H9 (cell line): ENCODE data around the gene MRTFB. TPM values are rescaled to one million over a fixed set of nuclear protein-coding genes. Genes with fewer than 3 reads are reported as not detected.

ENCODE experiments used
- DNase-seq: peaks from one replicate; pipeline ENCODE4 v3.0.0-alpha.2; 2017
- H2AFZ ChIP-seq: one replicate; pipeline ENCODE4 v1.6.1; 2013; ENCODE audit warnings: mild to moderate bottlenecking, low read length, control low read depth, moderate library complexity
- H2AK5ac ChIP-seq: 2 replicates; pipeline ENCODE4 v1.6.1; 2013; ENCODE audit warnings: low read length, control low read depth, mixed read lengths; ENCODE audit not compliant: insufficient read length
- H2BK120ac ChIP-seq: one replicate; pipeline ENCODE4 v1.6.1; 2013; ENCODE audit warnings: low read depth, mild to moderate bottlenecking, low read length, control low read depth, inconsistent platforms; ENCODE audit not compliant: poor library complexity, severe bottlenecking
- H2BK12ac ChIP-seq: 2 replicates; pipeline ENCODE4 v1.6.1; 2013; ENCODE audit warnings: low read length, control low read depth, mixed read lengths, low read depth; ENCODE audit not compliant: insufficient read length
- H2BK15ac ChIP-seq: 2 replicates; pipeline ENCODE4 v1.6.1; 2013; ENCODE audit warnings: low read depth, low read length, control low read depth
- H2BK20ac ChIP-seq: one replicate; pipeline ENCODE4 v1.6.1; 2013; ENCODE audit warnings: low read depth, mild to moderate bottlenecking, low read length, control low read depth, inconsistent platforms; ENCODE audit not compliant: poor library complexity, severe bottlenecking
- H2BK5ac ChIP-seq: 2 replicates; pipeline ENCODE4 v1.6.1; 2013; ENCODE audit warnings: low read length, control low read depth, mixed read lengths; ENCODE audit not compliant: insufficient read length
- H3K14ac ChIP-seq: 2 replicates; pipeline ENCODE4 v1.6.1; 2013; ENCODE audit warnings: low read length, control low read depth; ENCODE audit not compliant: insufficient read depth
- H3K18ac ChIP-seq: 2 replicates; pipeline ENCODE4 v1.6.1; 2013; ENCODE audit warnings: low read depth, mild to moderate bottlenecking, mixed read lengths, low read length, control low read depth; ENCODE audit not compliant: insufficient read length
- H3K23ac ChIP-seq: 2 replicates; pipeline ENCODE4 v1.6.1; 2013; ENCODE audit warnings: low read length, control low read depth, mixed read lengths, low read depth; ENCODE audit not compliant: insufficient read length
- H3K23me2 ChIP-seq: 2 replicates; pipeline ENCODE4 v1.6.1; 2013; ENCODE audit warnings: low read depth, mild to moderate bottlenecking, mixed read lengths, low read length, control low read depth; ENCODE audit not compliant: insufficient read length, poor library complexity, severe bottlenecking
- H3K27ac ChIP-seq: 2 replicates; pipeline ENCODE4 v1.5.1; 2013; ENCODE audit warnings: low read length, control low read depth, mixed read lengths, low read depth; ENCODE audit not compliant: insufficient read length
- H3K27me3 ChIP-seq: 2 replicates; pipeline ENCODE4 v1.6.1; 2013; ENCODE audit warnings: low read length, control low read depth, inconsistent platforms; ENCODE audit not compliant: insufficient read depth
- H3K4ac ChIP-seq: 2 replicates; pipeline ENCODE4 v1.6.1; 2013; ENCODE audit warnings: low read depth, mild to moderate bottlenecking, control low read depth, inconsistent platforms, low read length, moderate library complexity
- H3K4me1 ChIP-seq: 2 replicates; pipeline ENCODE4 v1.6.1; 2013; ENCODE audit warnings: low read length, control low read depth, inconsistent platforms; ENCODE audit not compliant: insufficient read depth
- H3K4me2 ChIP-seq: 2 replicates; pipeline ENCODE4 v1.6.1; 2013; ENCODE audit warnings: low read length, control low read depth, mixed read lengths; ENCODE audit not compliant: insufficient read length, insufficient read depth
- H3K56ac ChIP-seq: 2 replicates; pipeline ENCODE4 v1.6.1; 2013; ENCODE audit warnings: low read depth, mild to moderate bottlenecking, mixed read lengths, low read length, control low read depth; ENCODE audit not compliant: insufficient read length
- H3K79me1 ChIP-seq: 2 replicates; pipeline ENCODE4 v1.6.1; 2013; ENCODE audit warnings: low read depth, mild to moderate bottlenecking, moderate library complexity, low read length, control low read depth, inconsistent platforms; ENCODE audit not compliant: insufficient read depth, poor library complexity, severe bottlenecking
- H3K79me2 ChIP-seq: 2 replicates; pipeline ENCODE4 v1.6.1; 2013; ENCODE audit warnings: low read length, control low read depth, inconsistent platforms; ENCODE audit not compliant: insufficient read depth
- H3K9ac ChIP-seq: 2 replicates; pipeline ENCODE4 v1.6.1; 2013; ENCODE audit warnings: low read length, control low read depth, mixed read lengths; ENCODE audit not compliant: insufficient read length; ENCODE audit errors: extremely low read depth
- H3K9me3 ChIP-seq: one replicate; pipeline ENCODE4 v1.6.1; 2013; ENCODE audit warnings: low read depth, low read length, inconsistent platforms; ENCODE audit not compliant: control insufficient read depth
- H3T11ph ChIP-seq: one replicate; pipeline ENCODE4 v1.6.1; 2013; ENCODE audit warnings: mild to moderate bottlenecking, low read length, control low read depth, inconsistent platforms
- H4K20me1 ChIP-seq: one replicate; pipeline ENCODE4 v1.6.1; 2013; ENCODE audit not compliant: control insufficient read depth, insufficient read length, insufficient read depth
- H4K5ac ChIP-seq: 2 replicates; pipeline ENCODE4 v1.6.1; 2013; ENCODE audit warnings: low read depth, mild to moderate bottlenecking, mixed read lengths, low read length, control low read depth; ENCODE audit not compliant: insufficient read length
- H4K8ac ChIP-seq: replicated peaks from 2 replicates; pipeline ENCODE4 v1.6.1; 2013; ENCODE audit warnings: low read length, control low read depth, mixed read lengths, low read depth; ENCODE audit not compliant: insufficient read length
- H4K91ac ChIP-seq: 2 replicates; pipeline ENCODE4 v1.6.1; 2013; ENCODE audit warnings: low read depth, mild to moderate bottlenecking, moderate library complexity, mixed read lengths, low read length, control low read depth; ENCODE audit not compliant: insufficient read length
- H3K27ac Mint-ChIP-seq, 3 experiments: 2 replicates in 2 of 3; 3 replicates in 1 of 3; pipeline ENCODE4 v1.8.0; 2020 to 2021; ENCODE audit warnings: mixed read lengths in 3 of 3, mild to moderate bottlenecking in 1 of 3, moderate library complexity in 1 of 3
- H3K27me3 Mint-ChIP-seq: 2 replicates; pipeline ENCODE4 v1.8.0; 2021; ENCODE audit warnings: low read depth, mild to moderate bottlenecking, moderate library complexity, mixed read lengths
- H3K36me3 Mint-ChIP-seq, 3 experiments: 2 replicates in 2 of 3; 3 replicates in 1 of 3; pipeline ENCODE4 v1.8.0; 2020 to 2021; ENCODE audit warnings: low read depth in 3 of 3, mixed read lengths in 3 of 3; ENCODE audit not compliant: insufficient read depth in 1 of 3
- H3K4me1 Mint-ChIP-seq, 2 experiments: 2 replicates each; pipeline ENCODE4 v1.8.0; 2020; ENCODE audit warnings: mixed read lengths in 2 of 2
- H3K4me3 Mint-ChIP-seq, 2 experiments: 2 replicates in 1 of 2; 3 replicates in 1 of 2; pipeline ENCODE4 v1.8.0; 2020 to 2021; ENCODE audit warnings: mild to moderate bottlenecking in 2 of 2, mixed read lengths in 2 of 2, moderate library complexity in 1 of 2
- H3K9me3 Mint-ChIP-seq, 2 experiments: 2 replicates in 1 of 2; 3 replicates in 1 of 2; pipeline ENCODE4 v1.8.0; 2020; ENCODE audit warnings: mild to moderate bottlenecking in 2 of 2, mixed read lengths in 2 of 2, moderate library complexity in 1 of 2
- WGBS: extraction: QIAGEN DNeasy Blood & Tissue Kit; methylation state at CpG from one replicate; pipeline ENCODE4 v1.1.7; 2013; ENCODE audit warnings: missing lambda C conversion rate, low lambda C conversion rate, mixed read lengths; ENCODE audit not compliant: insufficient read length; ENCODE audit errors: extremely low coverage; 5-methylcytosine and 5-hydroxymethylcytosine counted together
- total RNA-seq: library from RNA; stranded (reverse); gene quantifications from 2 replicates; pipeline ENCODE4 v1.2.1, GENCODE V29; 2021
- TF ChIP-seq, protein P1 (sequence below): fragments of 200-600 bp; sonication (generic); conservative IDR thresholded peaks from 3 replicates; pipeline ENCODE4 v1.8.0; 2021; ENCODE audit warnings: antibody characterized with exemption, mild to moderate bottlenecking

Gene MRTFB
- total RNA-seq, 1 experiment from 2014 or later = 29.9 TPM

DNA sequence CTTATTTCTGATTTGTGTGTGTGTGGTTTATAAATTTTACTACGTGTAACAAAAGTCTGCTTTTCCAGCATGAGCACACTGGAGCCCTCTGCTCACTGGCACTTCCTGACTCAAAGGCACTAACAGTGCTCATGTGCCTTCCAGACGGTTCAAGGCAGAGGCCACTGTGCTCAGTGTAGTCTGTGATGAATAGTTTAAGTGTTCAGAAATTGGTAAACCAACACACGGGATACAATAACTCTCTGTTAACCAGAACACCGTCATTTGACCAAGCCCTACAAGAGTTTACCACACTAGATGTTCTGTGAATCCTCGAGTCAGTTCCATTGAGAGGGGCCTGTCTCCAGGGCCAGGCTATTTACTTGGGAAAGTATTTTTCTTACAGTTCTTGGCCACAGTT is 191.9 kb downstream of the MRTFB start:
- no peak overlapping the region for H3K56ac ChIP-seq
- DNase-seq = no peak
- WGBS = no CpG with 5 or more reads among the region's 5 CpGs
- H3K4me2 ChIP-seq = no peak overlapping the region
- no peak overlapping the region for H2BK120ac ChIP-seq
- no peak overlapping the region for H3K23ac ChIP-seq
- no peak overlapping the region for H2BK12ac ChIP-seq
- no peak overlapping the region for H3K4me3 Mint-ChIP-seq
- H3K4me1 ChIP-seq = no peaks in the 10 kb centered on the region
- H3K9me3 Mint-ChIP-seq = no peaks in the 10 kb centered on the region
- H3K27ac ChIP-seq = no peak overlapping the region
- no peaks in the 10 kb centered on the region for H3K27me3 Mint-ChIP-seq
- no peaks in the 10 kb centered on the region for H4K20me1 ChIP-seq
- no peak overlapping the region for H2AK5ac ChIP-seq
- TF ChIP-seq, protein P1, sequence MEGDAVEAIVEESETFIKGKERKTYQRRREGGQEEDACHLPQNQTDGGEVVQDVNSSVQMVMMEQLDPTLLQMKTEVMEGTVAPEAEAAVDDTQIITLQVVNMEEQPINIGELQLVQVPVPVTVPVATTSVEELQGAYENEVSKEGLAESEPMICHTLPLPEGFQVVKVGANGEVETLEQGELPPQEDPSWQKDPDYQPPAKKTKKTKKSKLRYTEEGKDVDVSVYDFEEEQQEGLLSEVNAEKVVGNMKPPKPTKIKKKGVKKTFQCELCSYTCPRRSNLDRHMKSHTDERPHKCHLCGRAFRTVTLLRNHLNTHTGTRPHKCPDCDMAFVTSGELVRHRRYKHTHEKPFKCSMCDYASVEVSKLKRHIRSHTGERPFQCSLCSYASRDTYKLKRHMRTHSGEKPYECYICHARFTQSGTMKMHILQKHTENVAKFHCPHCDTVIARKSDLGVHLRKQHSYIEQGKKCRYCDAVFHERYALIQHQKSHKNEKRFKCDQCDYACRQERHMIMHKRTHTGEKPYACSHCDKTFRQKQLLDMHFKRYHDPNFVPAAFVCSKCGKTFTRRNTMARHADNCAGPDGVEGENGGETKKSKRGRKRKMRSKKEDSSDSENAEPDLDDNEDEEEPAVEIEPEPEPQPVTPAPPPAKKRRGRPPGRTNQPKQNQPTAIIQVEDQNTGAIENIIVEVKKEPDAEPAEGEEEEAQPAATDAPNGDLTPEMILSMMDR = no peak
- no peaks in the 10 kb centered on the region for H3K23me2 ChIP-seq
- H3K79me1 ChIP-seq = no peaks in the 10 kb centered on the region
- peak overlapping the region in 1 of 3 experiments; percentile 86; a peak in 2 of 7 replicates for H3K27ac Mint-ChIP-seq
- H3K4ac ChIP-seq = no peak overlapping the region
- H3K9me3 ChIP-seq = no peaks in the 10 kb centered on the region
- H3K18ac ChIP-seq = no peak overlapping the region
- H3T11ph ChIP-seq = no peak overlapping the region
- H3K9ac ChIP-seq = no peak overlapping the region
- no peak overlapping the region for H4K91ac ChIP-seq
- no peak overlapping the region for H2BK15ac ChIP-seq
- no peaks in the 10 kb centered on the region for H3K79me2 ChIP-seq
- H4K5ac ChIP-seq = no peak overlapping the region
- H3K36me3 Mint-ChIP-seq = peaks cover 26 to 70% (median 61%) of the 10 kb centered on the region in 3 experiments
- H3K14ac ChIP-seq = no peak overlapping the region
- no peak overlapping the region for H2BK5ac ChIP-seq
- no peak overlapping the region for H4K8ac ChIP-seq
- H3K4me1 Mint-ChIP-seq = no peaks in the 10 kb centered on the region
- H2AFZ ChIP-seq = no peak overlapping the region
- no peaks in the 10 kb centered on the region for H3K27me3 ChIP-seq
- H2BK20ac ChIP-seq = no peak overlapping the region
